Peyer's patch (tissue), 4 donors: ENCODE results near the gene SH3RF3. TPM values are rescaled to one million over a fixed set of nuclear protein-coding genes. Genes with fewer than 3 reads are reported as not detected.

ENCODE experiments used
- DNase-seq, 3 donors: peaks; one replicate each; pipeline ENCODE4 v3.0.0-alpha.2; 2017 to 2019
- H3K27ac ChIP-seq, 4 donors: fragments of 200-600 bp; sonication (generic); one replicate each; pipeline ENCODE4 v1.5.1; 2016 to 2019
- H3K27me3 ChIP-seq, 2 donors: fragments of 200-600 bp; sonication (generic); one replicate each; pipeline ENCODE4 v1.5.1; 2019
- H3K36me3 ChIP-seq, 3 donors: fragments of 200-600 bp; sonication (generic); one replicate each; pipeline ENCODE4 v1.5.1; 2016 to 2019
- H3K4me1 ChIP-seq, 4 donors: fragments of 200-600 bp; sonication (generic); one replicate each; pipeline ENCODE4 v1.5.1; 2016 to 2019
- H3K4me3 ChIP-seq, 4 donors: fragments of 200-600 bp; sonication (generic); 1 replicate in 3 of 4; 2 replicates in 1 of 4; pipeline ENCODE4 v1.5.1; 2016 to 2019; ENCODE audit warnings: mild to moderate bottlenecking in 1 of 4
- H3K9me3 ChIP-seq, 4 donors: fragments of 200-600 bp; sonication (generic); one replicate each; pipeline ENCODE4 v1.5.1; 2016 to 2019; ENCODE audit warnings: mild to moderate bottlenecking in 1 of 4
- CTCF ChIP-seq, 6 experiments: fragments of 450-650 bp in 4 of 6; fragments of 200-600 bp in 2 of 6; sonication (generic) in 1 of 6; IDR thresholded peaks; one replicate each; pipeline ENCODE4 v1.5.1; 2017 to 2019; ENCODE audit warnings: antibody characterized with exemption in 6 of 6, mild to moderate bottlenecking in 3 of 6, moderate library complexity in 1 of 6
- POLR2A ChIP-seq, 2 donors: fragments of 450-650 bp; IDR thresholded peaks; one replicate each; pipeline ENCODE4 v1.5.1; 2017; ENCODE audit warnings: antibody characterized with exemption in 2 of 2, mild to moderate bottlenecking in 2 of 2, moderate library complexity in 2 of 2
- total RNA-seq, 4 donors: library from RNA; depleted of rRNA; stranded (reverse); fragments of >200 nt; gene quantifications; one replicate each; pipeline ENCODE4 v1.1.0, GENCODE V29; 2016

Gene SH3RF3
- total RNA-seq, 4 donors from 2014 or later, result 1.1 to 5.0 (median 3.3) TPM

GRCh38 chr2:109503191-109503590, 374.2 kb downstream of the SH3RF3 start:
- H3K9me3 ChIP-seq, result no peaks in the 10 kb centered on the region
- no peak overlapping the region for H3K4me3 ChIP-seq
- no peaks in the 10 kb centered on the region for H3K36me3 ChIP-seq
- H3K27ac ChIP-seq, result no peak overlapping the region
- DNase-seq, result no peak
- TF ChIP-seq CTCF (IDR thresholded peaks at IDR 0.05) (no peak), POLR2A (IDR thresholded peaks at IDR 0.05) (no peak)
- peaks cover 0 to 10% (median 0%) of the 10 kb centered on the region in 4 donors for H3K4me1 ChIP-seq
- H3K27me3 ChIP-seq, result no peaks in the 10 kb centered on the region

DNA sequence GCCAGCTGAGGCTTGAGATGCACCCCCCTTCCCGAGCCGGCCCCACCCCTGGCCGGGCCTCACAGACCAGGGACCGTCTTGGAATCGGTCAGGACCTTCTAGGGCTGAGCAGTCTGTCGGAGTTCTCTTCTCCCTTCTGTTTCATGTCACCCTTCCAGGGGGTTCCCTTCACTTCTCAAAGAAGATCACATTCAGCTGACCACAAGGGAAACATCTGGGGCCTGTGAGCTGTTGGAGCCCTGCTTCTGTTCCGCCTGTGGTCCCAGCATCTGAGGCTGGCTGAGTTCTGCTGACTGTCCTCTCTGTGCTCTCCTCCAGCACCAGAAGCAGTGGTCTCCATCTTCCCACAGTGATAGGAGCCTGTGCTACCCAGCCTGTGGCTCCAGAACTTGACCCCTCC, 378.2 kb downstream of the SH3RF3 start:
- Histone ChIP-seq H3K27me3 (no peaks in the 10 kb centered on the region), H3K27ac (no peak overlapping the region), H3K4me3 (no peak overlapping the region), H3K4me1 (no peaks in the 10 kb centered on the region), H3K36me3 (no peaks in the 10 kb centered on the region), H3K9me3 (no peaks in the 10 kb centered on the region)
- TF ChIP-seq POLR2A (IDR thresholded peaks at IDR 0.05) (no peak), CTCF (IDR thresholded peaks at IDR 0.05) (no peak)
- no peak for DNase-seq

GRCh38 chr2:109507828-109508227, 378.8 kb downstream of the SH3RF3 start:
- no peak for DNase-seq
- no peak overlapping the region for H3K27ac ChIP-seq
- no peak for TF ChIP-seq CTCF (IDR thresholded peaks at IDR 0.05)
- no peak for TF ChIP-seq POLR2A (IDR thresholded peaks at IDR 0.05)
- H3K4me3 ChIP-seq, result no peak overlapping the region
- H3K9me3 ChIP-seq, result no peaks in the 10 kb centered on the region
- H3K4me1 ChIP-seq, result no peaks in the 10 kb centered on the region
- H3K27me3 ChIP-seq, result no peaks in the 10 kb centered on the region
- H3K36me3 ChIP-seq, result no peaks in the 10 kb centered on the region

- H3K36me3 ChIP-seq, result no peaks in the 10 kb centered on the region
- H3K27ac ChIP-seq, result no peak overlapping the region
- peaks cover 0 to 2% (median 0%) of the 10 kb centered on the region in 4 donors for H3K4me1 ChIP-seq
- H3K4me3 ChIP-seq, result no peak overlapping the region
- no peaks in the 10 kb centered on the region for H3K27me3 ChIP-seq
- no peaks in the 10 kb centered on the region for H3K9me3 ChIP-seq
- DNase-seq, result no peak
- TF ChIP-seq POLR2A (IDR thresholded peaks at IDR 0.05) (no peak), CTCF (IDR thresholded peaks at IDR 0.05) (no peak)
Observed at GRCh38 chr2:109508556-109508955, 379.6 kb downstream of the SH3RF3 start.

- peak; percentile 66 to 90 (median 81) for DNase-seq
- Histone ChIP-seq H3K9me3 (no peaks in the 10 kb centered on the region), H3K4me1 (peaks cover 0 to 16% (median 0%) of the 10 kb centered on the region in 4 donors), H3K27ac (no peak overlapping the region), H3K27me3 (no peaks in the 10 kb centered on the region), H3K4me3 (no peak overlapping the region), H3K36me3 (no peaks in the 10 kb centered on the region)
- TF ChIP-seq POLR2A (IDR thresholded peaks at IDR 0.05), result no peak
- TF ChIP-seq CTCF (IDR thresholded peaks at IDR 0.05), result peak; percentile 52 to 92 (median 86)
Observed at GRCh38 chr2:109510136-109511028, 381.4 kb downstream of the SH3RF3 start.
